ENCODE data around the gene CASP2.

GRCh38 chr7:143243111-143243510 is 45.0 kb upstream of the CASP2 start:
- TF ChIP-seq CTCF (IDR thresholded peaks at IDR 0.05) (no peak), EZH2 (IDR thresholded peaks at IDR 0.05) (no peak), EZH2phosphoT487 (IDR thresholded peaks at IDR 0.05) (no peak)

Measured in neural progenitor cell (in vitro differentiated cells).